Kidney epithelial cell (primary cell): ENCODE measurements around the gene ACR. TPM values are rescaled to one million over a fixed set of nuclear protein-coding genes. Genes with fewer than 3 reads are reported as not detected.

Experiments used
- DNase-seq: peaks from one replicate; pipeline ENCODE4 v3.0.0-alpha.2; 2010; ENCODE audit warnings: low read depth
- H3K27me3 ChIP-seq: 2 replicates; pipeline ENCODE4 v1.6.0; 2011; ENCODE audit warnings: low read length; ENCODE audit not compliant: control insufficient read depth, insufficient read depth
- H3K36me3 ChIP-seq: 2 replicates; pipeline ENCODE4 v1.5.1; 2011; ENCODE audit warnings: low read length; ENCODE audit not compliant: control insufficient read depth, insufficient read depth
- H3K4me3 ChIP-seq: 2 replicates; pipeline ENCODE4 v1.5.1; 2011; ENCODE audit warnings: low read depth, mild to moderate bottlenecking, control low read depth, low read length
- total RNA-seq: library from RNA; depleted of rRNA; stranded (reverse); fragments of >200 nt; gene quantifications from 2 replicates; pipeline ENCODE4 v1.2.3, GENCODE V29; 2015
- TF ChIP-seq, protein P1 (sequence below): IDR thresholded peaks from 2 replicates; pipeline ENCODE4 v1.5.1; 2011; ENCODE audit warnings: mild to moderate bottlenecking, moderate library complexity, low read length, control low read depth, inconsistent platforms; ENCODE audit not compliant: insufficient read depth, poor library complexity, severe bottlenecking

The ACR gene
- total RNA-seq, 1 donor from 2014 or later = not detected

DNA sequence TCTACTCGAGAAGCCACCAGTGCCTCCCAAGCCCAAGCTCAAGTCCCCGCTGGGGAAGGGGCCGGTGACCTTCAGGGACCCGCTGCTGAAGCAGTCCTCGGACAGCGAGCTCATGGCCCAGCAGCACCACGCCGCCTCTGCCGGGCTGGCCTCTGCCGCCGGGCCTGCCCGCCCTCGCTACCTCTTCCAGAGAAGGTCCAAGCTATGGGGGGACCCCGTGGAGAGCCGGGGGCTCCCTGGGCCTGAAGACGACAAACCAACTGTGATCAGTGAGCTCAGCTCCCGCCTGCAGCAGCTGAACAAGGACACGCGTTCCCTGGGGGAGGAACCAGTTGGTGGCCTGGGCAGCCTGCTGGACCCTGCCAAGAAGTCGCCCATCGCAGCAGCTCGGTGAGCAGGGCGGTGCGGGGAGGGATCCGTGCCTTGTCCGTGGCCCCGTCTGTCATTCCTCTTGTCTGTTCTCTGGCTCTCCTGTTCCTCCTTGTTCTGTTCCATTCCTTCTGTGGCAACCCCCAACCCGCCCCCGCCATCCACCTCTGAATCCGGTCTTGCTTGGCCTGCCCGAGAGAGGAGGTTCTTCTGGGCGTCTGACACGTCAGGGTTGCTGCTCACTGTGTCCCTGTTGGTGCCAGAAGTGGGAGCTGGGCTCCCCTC, 15.8 kb upstream of the ACR start:
- H3K27me3 ChIP-seq = peaks cover 34% of the 10 kb centered on the region
- no peak overlapping the region for H3K4me3 ChIP-seq
- no peaks in the 10 kb centered on the region for H3K36me3 ChIP-seq
- DNase-seq = no peak
- TF ChIP-seq, protein P1, sequence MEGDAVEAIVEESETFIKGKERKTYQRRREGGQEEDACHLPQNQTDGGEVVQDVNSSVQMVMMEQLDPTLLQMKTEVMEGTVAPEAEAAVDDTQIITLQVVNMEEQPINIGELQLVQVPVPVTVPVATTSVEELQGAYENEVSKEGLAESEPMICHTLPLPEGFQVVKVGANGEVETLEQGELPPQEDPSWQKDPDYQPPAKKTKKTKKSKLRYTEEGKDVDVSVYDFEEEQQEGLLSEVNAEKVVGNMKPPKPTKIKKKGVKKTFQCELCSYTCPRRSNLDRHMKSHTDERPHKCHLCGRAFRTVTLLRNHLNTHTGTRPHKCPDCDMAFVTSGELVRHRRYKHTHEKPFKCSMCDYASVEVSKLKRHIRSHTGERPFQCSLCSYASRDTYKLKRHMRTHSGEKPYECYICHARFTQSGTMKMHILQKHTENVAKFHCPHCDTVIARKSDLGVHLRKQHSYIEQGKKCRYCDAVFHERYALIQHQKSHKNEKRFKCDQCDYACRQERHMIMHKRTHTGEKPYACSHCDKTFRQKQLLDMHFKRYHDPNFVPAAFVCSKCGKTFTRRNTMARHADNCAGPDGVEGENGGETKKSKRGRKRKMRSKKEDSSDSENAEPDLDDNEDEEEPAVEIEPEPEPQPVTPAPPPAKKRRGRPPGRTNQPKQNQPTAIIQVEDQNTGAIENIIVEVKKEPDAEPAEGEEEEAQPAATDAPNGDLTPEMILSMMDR = no peak

- Histone ChIP-seq H3K27me3 (peaks cover 34% of the 10 kb centered on the region), H3K4me3 (no peak overlapping the region), H3K36me3 (no peaks in the 10 kb centered on the region)
- TF ChIP-seq, protein P1 = no peak
- no peak for DNase-seq
These were observed 15.1 kb upstream of the ACR start for GRCh38 chr22:50722716-50723428.

GRCh38 chr22:50723991-50724390, 14.0 kb upstream of the ACR start:
- TF ChIP-seq, protein P1 = no peak
- Histone ChIP-seq H3K36me3 (no peaks in the 10 kb centered on the region), H3K27me3 (peaks cover 29% of the 10 kb centered on the region), H3K4me3 (no peak overlapping the region)
- no peak for DNase-seq

DNA sequence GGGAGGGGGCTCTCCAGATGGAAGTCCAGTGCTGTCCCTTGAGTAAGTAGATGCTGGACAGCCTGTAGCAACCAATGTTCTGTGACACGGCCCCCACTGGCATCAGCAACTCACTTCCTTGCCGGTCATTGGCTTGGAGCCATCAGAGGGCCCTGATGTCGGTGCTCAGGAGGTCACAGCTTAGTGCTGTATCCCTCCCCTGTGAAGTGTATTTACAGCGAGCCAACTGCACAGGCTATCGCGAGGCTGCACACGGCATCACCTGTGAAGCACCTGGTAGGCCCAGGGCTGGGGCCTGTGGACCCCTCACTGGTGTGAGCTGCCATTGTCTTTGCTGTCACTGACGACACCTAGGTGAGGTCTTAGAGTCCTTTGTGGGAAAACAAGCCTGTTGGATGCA, 13.4 kb upstream of the ACR start:
- TF ChIP-seq, protein P1 = no peak
- Histone ChIP-seq H3K27me3 (peaks cover 26% of the 10 kb centered on the region), H3K4me3 (no peak overlapping the region), H3K36me3 (no peaks in the 10 kb centered on the region)
- no peak for DNase-seq

DNA sequence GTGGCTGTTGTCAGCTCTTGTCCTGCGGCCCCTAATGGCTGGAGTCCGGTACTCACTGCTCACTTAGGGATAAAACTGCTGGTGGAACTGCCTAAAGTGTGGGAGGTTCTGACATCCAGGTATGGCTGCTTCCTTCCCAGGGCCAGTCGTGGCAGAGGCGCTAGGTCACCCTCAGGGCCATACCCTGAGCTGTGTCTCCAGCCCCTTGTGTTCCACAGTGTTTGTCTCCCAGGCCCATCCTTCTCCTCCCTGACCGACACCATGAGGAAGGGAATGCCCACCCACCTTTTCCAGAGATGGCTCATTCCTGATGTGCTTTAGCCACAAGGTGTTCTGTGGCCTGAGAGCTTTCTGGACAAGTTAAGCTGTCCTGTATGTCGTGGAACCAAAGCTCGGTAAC, 12.4 kb upstream of the ACR start:
- Histone ChIP-seq H3K27me3 (peaks cover 29% of the 10 kb centered on the region), H3K36me3 (no peaks in the 10 kb centered on the region), H3K4me3 (no peak overlapping the region)
- no peak for DNase-seq
- TF ChIP-seq, protein P1 = no peak
